ENCODE data around the gene FAM107A. TPM values are rescaled to one million over a fixed set of nuclear protein-coding genes. Genes with fewer than 3 reads are reported as not detected.

Gene FAM107A
- total RNA-seq, 2 experiments from 2014 or later: not detected

GRCh38 chr3:58526515-58526957, 50.7 kb downstream of the FAM107A start:
- ChIA-PET POLR2A (no interaction called here), CTCF (no interaction called here)
- H3K27ac Mint-ChIP-seq: no peak overlapping the region
- H3K9me3 Mint-ChIP-seq: no peaks in the 10 kb centered on the region
- H3K36me3 Mint-ChIP-seq (ENCODE audit: low read depth): no peaks in the 10 kb centered on the region
- no peak for DNase-seq
- H3K4me3 Mint-ChIP-seq: no peak overlapping the region
- H3K4me1 Mint-ChIP-seq: no peaks in the 10 kb centered on the region
- no peaks in the 10 kb centered on the region for H3K27me3 Mint-ChIP-seq

- Mint-ChIP-seq H3K27ac (no peak overlapping the region), H3K36me3 (ENCODE audit: low read depth) (no peaks in the 10 kb centered on the region), H3K27me3 (no peaks in the 10 kb centered on the region), H3K4me3 (no peak overlapping the region), H3K4me1 (no peaks in the 10 kb centered on the region), H3K9me3 (no peaks in the 10 kb centered on the region)
- CTCF ChIA-PET: interaction anchor here (0.6 to 1.4 kb wide), 4 partner anchors 10 to 218 kb away, joined by 3 to 4 read pairs (median 4); partner anchors contain the start of genes HTD2 and RPP14
- POLR2A ChIA-PET: interaction anchor here (0.6 kb wide), 1 partner anchor 348 kb away, joined by 3 read pairs; no protein-coding TSS in a partner anchor
- no peak for DNase-seq
Measured at GRCh38 chr3:58524326-58524888, 52.8 kb downstream of the FAM107A start.

GRCh38 chr3:58522759-58523425, 54.3 kb downstream of the FAM107A start:
- no peaks in the 10 kb centered on the region for H3K4me1 Mint-ChIP-seq
- CTCF ChIA-PET: interaction anchor here (1.2 to 1.5 kb wide), 2 partner anchors 9 to 107 kb away, joined by 3 read pairs; no protein-coding TSS in a partner anchor
- POLR2A ChIA-PET: no interaction called here

GRCh38 chr3:58521917-58522631, 55.1 kb downstream of the FAM107A start:
- no peak for DNase-seq
- H3K9me3 Mint-ChIP-seq: no peaks in the 10 kb centered on the region
- no peaks in the 10 kb centered on the region for H3K4me1 Mint-ChIP-seq
- POLR2A ChIA-PET: no interaction called here
- H3K4me3 Mint-ChIP-seq: no peak overlapping the region
- no peaks in the 10 kb centered on the region for H3K36me3 Mint-ChIP-seq (ENCODE audit: low read depth)
- H3K27ac Mint-ChIP-seq: no peak overlapping the region
- H3K27me3 Mint-ChIP-seq: no peaks in the 10 kb centered on the region
- CTCF ChIA-PET: interaction anchor here (1.2 to 1.5 kb wide), 2 partner anchors 10 to 108 kb away, joined by 3 read pairs; no protein-coding TSS in a partner anchor

More at GRCh38 chr3:58522759-58523425, 54.3 kb downstream of the FAM107A start:
- Mint-ChIP-seq H3K36me3 (ENCODE audit: low read depth) (no peaks in the 10 kb centered on the region), H3K4me3 (no peak overlapping the region), H3K27ac (no peak overlapping the region), H3K27me3 (no peaks in the 10 kb centered on the region), H3K9me3 (no peaks in the 10 kb centered on the region)
- no peak for DNase-seq

GRCh38 chr3:58521336-58521670, 55.9 kb downstream of the FAM107A start:
- Mint-ChIP-seq H3K27ac (no peak overlapping the region), H3K27me3 (no peaks in the 10 kb centered on the region), H3K36me3 (ENCODE audit: low read depth) (no peaks in the 10 kb centered on the region), H3K4me3 (no peak overlapping the region), H3K9me3 (no peaks in the 10 kb centered on the region), H3K4me1 (no peaks in the 10 kb centered on the region)
- DNase-seq: no peak
- POLR2A ChIA-PET: no interaction called here
- CTCF ChIA-PET: interaction anchor here (1.3 to 1.5 kb wide), 2 partner anchors 8 to 11 kb away, joined by 3 to 4 read pairs; no protein-coding TSS in a partner anchor

- DNase-seq: no peak
- no peaks in the 10 kb centered on the region for H3K4me1 Mint-ChIP-seq
- POLR2A ChIA-PET: no interaction called here
- H3K27ac Mint-ChIP-seq: no peak overlapping the region
- no peak overlapping the region for H3K4me3 Mint-ChIP-seq
- CTCF ChIA-PET: interaction anchor here (1.0 to 1.3 kb wide), 2 partner anchors 9 to 57 kb away, joined by 3 to 4 read pairs; no protein-coding TSS in a partner anchor
- H3K9me3 Mint-ChIP-seq: no peaks in the 10 kb centered on the region
- no peaks in the 10 kb centered on the region for H3K36me3 Mint-ChIP-seq (ENCODE audit: low read depth)
- H3K27me3 Mint-ChIP-seq: no peaks in the 10 kb centered on the region
Measured at GRCh38 chr3:58520403-58521335, 56.5 kb downstream of the FAM107A start.

- Mint-ChIP-seq H3K4me3 (no peak overlapping the region), H3K36me3 (ENCODE audit: low read depth) (no peaks in the 10 kb centered on the region), H3K27me3 (no peaks in the 10 kb centered on the region), H3K27ac (no peak overlapping the region), H3K4me1 (no peaks in the 10 kb centered on the region), H3K9me3 (no peaks in the 10 kb centered on the region)
- ChIA-PET CTCF (interaction anchor here (1.0 to 1.3 kb wide), 2 partner anchors 10 to 56 kb away, joined by 3 to 4 read pairs; no protein-coding TSS in a partner anchor), POLR2A (no interaction called here)
- no peak for DNase-seq
Measured at GRCh38 chr3:58519668-58520402, 57.4 kb downstream of the FAM107A start.

- Mint-ChIP-seq H3K27me3 (no peaks in the 10 kb centered on the region), H3K4me1 (no peaks in the 10 kb centered on the region), H3K36me3 (ENCODE audit: low read depth) (no peaks in the 10 kb centered on the region), H3K27ac (no peak overlapping the region), H3K4me3 (no peak overlapping the region), H3K9me3 (no peaks in the 10 kb centered on the region)
- ChIA-PET POLR2A (no interaction called here), CTCF (interaction anchor here (0.6 kb wide), 1 partner anchor 50 kb away, joined by 4 read pairs; no protein-coding TSS in a partner anchor)
- no peak for DNase-seq
Measured at GRCh38 chr3:58518291-58518789, 58.9 kb downstream of the FAM107A start.

GRCh38 chr3:58514405-58514804, 62.8 kb downstream of the FAM107A start:
- Mint-ChIP-seq H3K9me3 (no peaks in the 10 kb centered on the region), H3K36me3 (ENCODE audit: low read depth) (no peaks in the 10 kb centered on the region), H3K27ac (no peak overlapping the region), H3K4me3 (no peak overlapping the region), H3K27me3 (no peaks in the 10 kb centered on the region), H3K4me1 (no peaks in the 10 kb centered on the region)
- DNase-seq: no peak
- POLR2A ChIA-PET: no interaction called here
- CTCF ChIA-PET: no interaction called here

Other genes with a start within 250 kb of the FAM107A start
- 10 to 100 TPM; 50.7 to 51.2 TPM for gene PXK, start 244.5 kb downstream of the FAM107A start, total RNA-seq
- gene PDHB, start 143.6 kb downstream of the FAM107A start, total RNA-seq: 10 to 100 TPM; 55.5 to 58.9 TPM
- 10 to 100 TPM in 1 of 2 experiments, 1 to 10 TPM in 1; 9.4 to 12.4 TPM for gene KCTD6, start 85.3 kb downstream of the FAM107A start, total RNA-seq
- gene ACOX2, start 40.2 kb downstream of the FAM107A start, total RNA-seq: not detected
- gene FAM3D, start 89.4 kb upstream of the FAM107A start, total RNA-seq: not detected